HG02759 (cell line): ENCODE results near the gene AFAP1L2.

Experiments used
- ATAC-seq: cut with Tn5 transposase; IDR thresholded peaks from one replicate; pipeline ENCODE4 v1.9.1; 2021; ENCODE audit warnings: mild to moderate bottlenecking, moderate library complexity; ENCODE audit not compliant: unreplicated experiment

AFAP1L2 gene

DNA sequence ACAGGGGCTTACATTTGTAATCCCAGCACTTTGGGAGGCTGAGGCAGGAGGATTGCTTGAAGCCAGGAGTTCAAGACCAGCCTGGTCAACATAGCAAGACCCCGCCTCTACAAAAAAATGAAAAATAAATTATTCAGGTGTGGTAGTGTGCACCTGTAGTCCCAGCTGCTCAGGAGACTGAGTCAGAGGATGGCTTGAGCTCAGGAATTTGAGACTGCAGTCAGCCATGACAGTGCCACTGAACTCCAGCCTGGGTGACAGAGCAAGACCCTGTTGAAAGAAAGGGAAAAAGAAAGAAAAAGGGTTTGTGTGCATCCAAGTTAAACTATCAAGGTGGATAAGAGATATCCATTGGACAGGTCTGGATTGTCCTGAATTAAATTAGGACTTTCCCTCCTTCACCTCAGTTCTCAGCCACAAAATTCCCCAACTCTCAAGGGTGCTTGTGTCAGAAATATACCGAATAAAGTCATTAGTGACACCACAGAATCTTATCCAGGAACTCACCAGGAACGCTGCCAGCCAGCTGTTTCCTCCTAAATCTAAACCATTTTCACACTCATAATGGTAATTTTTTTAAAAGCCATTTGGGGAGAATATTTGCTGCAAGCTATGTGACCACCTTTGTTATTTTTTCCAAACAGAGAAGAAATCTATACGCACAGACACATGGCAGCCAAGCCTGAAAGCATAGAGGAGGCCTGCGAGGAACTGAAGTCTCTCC, 12.0 kb downstream of the AFAP1L2 start:
- no peak for ATAC-seq

DNA sequence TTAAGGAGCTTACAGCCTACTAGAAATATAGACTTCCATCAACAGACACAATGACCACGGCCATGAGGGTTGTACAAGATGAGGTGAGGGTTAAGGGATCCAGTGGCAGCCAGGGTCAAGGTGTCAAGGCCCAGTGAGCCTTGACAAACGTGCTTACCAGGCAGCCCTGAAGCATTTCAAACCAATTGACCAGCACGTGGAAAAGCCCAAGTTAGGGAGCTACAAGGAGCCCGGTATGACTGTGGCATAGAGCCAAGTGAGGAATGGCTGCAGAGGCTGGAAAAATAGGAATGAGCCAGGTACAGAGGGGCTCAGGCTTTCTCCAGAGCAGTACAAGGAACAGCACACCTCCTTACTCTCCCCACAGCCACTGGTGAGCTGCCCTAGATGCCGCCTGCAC, 12.7 kb downstream of the AFAP1L2 start:
- ATAC-seq, result no peak

DNA sequence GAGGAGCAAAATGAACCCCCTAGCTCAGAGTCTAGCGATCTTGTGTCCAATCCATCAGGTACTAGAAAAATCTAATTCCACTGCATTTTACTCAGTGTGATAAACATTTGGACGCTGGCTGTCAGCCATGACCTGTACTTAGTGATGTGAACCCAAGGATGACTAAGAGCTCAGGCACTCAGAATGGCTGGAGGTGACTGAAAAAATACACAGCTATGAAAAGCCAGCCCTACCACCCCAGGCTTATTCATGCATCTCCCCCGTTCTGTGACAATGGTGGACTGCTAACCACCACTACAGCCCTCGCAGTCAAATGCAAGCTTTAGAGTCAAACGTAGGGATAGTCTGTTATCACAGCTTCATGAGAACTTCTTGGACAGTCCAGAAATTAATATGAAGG, 14.9 kb downstream of the AFAP1L2 start:
- ATAC-seq, result no peak

DNA sequence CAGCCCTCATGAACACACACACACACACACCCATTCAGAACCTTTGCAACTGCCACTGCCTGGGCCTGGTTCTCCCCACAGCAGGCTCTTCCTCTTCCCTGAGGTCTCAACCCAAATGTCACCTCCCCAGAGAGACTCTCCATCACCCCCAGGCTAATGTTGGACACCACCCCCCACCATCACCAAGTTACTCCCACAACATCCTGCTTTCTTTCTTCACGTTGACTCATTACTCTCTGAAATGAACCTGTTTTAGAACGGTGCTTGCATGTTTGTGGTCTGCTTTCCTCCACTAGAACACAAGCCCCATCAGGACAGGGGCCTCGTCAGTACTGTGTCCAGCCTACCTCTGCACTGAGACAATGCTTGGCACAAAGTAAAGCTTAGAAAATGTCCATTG, 16.0 kb downstream of the AFAP1L2 start:
- ATAC-seq, result peak; percentile 75

DNA sequence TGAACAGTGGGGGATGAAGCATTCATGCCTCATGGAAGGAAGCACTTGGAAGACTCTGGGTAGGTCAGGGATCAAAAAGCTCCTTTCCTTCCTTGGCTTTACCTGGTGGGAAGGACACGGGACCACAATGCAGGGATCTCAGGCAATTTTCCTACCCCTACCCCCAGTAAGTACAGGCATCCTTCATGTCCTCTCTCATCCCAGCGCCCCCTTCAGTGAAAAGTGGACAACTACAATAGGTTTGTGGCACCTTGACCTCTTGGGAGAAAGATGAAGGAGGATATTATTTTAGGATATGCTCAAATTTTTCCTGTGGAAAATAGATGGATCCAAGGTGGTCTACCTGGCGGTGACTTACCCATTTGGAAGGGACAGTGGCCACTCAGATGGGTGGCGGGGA, 16.5 kb downstream of the AFAP1L2 start:
- no peak for ATAC-seq

DNA sequence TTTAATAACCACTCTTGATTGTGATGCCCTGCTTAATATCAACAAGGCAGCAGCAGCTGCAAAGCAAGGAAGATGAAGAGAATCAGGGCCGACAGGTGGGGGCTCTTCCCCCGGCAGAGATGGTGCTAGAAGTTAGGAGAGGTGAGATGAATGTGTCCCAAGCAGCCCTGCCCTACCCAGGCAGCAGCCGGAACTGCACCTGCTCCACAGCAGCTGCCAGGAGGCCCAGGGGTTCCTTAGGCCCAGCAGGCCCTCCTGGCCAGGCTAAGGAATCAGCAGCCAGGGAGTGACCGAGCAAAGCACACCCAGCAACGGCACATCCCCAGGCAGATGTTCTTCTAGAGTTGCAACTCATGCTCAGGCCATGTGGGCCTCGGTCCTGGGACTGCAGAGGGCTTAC, 17.9 kb downstream of the AFAP1L2 start:
- ATAC-seq, result no peak

DNA sequence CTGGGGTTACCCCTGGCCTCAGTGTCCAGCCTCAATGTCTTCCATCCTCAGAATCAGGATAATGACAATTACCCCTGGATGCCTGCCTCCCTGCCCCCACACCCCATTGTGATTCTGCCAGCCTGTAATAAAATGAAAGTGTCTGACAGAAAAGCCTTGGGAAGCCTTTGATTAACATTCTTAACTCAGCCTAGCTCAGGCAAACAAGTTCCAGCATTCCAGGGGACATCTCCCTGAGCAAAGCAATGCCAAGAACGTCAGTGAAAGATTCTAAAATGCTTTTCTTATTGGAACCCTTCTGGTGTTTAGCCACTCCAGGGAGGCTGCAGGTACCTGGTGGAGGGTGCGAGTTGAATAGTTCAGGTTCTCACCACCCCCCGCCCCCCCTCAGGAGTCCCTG, 18.7 kb downstream of the AFAP1L2 start:
- no peak for ATAC-seq

DNA sequence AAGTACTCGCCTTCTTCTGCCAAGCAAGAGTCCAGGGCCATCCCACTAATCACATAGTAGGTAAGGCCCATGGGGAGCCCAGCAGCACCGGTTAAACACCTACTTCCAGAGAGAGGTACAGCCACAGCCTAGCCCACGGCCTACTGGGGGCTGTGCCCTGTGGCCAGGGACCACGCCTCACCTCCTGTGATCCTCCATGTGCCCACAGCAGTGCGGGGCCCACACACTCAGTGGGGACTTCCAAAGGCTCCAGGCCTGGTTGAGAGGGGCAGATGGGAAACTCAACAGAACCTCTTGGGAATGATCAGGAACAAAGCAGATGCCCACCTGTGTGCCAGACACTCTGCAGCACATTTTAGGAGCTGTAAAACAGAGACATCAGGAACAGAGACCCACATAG, 19.7 kb downstream of the AFAP1L2 start:
- no peak for ATAC-seq

DNA sequence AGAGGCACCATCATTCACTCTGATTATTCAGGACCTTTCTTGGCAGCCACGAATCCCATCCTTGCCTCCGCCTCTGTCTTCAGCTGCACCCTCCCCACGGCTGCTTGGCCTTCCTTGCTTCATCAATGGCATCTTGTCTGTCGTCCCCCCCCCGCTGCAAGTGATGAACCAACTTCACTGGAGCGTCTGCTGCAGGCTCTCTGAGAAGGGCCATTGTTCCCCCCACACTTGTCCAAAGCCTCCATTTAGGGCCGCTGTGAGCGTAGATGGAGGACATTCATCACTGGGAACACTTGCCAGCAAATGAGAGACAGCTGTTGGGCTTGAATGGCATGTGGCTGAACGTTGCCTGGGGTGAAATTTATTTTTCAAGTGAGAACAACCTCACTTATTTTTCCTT, 20.1 kb downstream of the AFAP1L2 start:
- no peak for ATAC-seq

DNA sequence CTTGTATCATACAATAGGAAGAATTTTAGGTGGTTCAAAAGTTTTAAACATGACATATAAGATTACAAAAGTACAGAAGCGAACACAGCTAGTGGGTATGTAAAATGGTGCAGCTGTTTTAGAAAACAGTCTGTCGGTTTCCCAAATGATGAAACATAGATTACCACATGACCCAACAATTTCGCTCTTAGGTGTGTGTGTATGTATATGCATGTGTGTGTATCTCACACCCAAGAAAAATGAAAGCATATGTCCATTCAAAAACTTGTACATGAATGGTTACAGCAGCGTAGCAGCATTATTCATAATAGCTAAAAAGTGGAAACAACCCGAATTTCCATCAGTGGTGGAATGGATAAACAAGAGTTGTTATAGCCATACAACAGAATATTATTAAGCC, 23.5 kb downstream of the AFAP1L2 start:
- no peak for ATAC-seq

DNA sequence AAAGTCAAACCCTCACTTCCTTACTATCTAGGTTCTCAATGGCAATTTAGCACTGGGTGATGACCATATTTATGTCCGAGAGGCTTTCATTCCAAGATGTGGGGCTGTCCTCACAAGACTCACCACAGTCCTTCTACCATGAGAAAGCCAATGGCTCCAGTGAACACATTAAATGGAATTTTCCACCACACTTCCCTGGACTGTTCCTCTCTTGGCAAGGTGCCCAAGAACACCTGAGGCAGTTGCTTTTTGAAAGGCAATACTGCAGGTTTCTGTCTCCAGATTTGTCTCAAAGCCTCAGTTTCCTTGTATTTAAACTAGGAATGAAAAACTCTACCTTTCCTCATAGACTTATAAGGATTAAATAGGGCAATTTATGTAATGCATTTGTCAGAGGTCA, 24.2 kb downstream of the AFAP1L2 start:
- no peak for ATAC-seq

DNA sequence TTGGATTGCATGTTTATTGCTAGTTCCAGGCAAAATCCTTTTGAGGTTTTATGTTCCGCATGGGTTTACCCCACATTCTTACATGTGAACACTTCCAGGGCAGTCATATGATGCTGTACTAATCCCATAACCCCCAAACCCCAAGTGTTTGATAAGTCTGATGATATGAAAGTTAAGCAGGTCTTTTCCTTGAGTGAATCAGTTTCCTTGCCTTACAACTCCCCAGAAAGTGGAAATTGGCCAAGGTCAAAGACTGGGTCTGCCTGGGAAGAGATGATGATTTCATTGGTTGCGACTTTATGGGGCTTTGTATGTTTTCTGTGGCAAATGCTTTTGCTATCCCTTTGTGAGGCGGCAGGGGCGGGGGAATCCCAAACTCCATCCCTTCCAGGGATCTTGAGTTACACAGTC, 24.7 kb downstream of the AFAP1L2 start:
- no peak for ATAC-seq

DNA sequence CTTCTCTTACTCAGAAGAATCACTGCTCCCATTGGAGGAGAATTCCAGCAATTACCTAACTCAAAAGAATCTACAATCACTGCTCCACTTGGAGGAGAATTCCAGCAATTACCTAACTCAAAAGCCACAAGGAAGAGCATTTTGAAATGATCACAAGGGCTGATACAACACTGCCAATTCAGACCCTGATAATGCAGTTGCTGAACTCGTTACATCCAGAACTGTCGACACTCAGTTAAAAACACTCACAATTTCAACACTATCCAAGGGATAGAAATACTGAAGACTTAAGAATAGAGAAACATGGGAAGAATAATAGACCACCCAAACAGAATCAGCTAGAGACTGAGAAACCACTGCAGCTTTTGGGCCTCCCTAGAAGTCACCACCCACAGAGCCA, 27.8 kb downstream of the AFAP1L2 start:
- no peak for ATAC-seq

DNA sequence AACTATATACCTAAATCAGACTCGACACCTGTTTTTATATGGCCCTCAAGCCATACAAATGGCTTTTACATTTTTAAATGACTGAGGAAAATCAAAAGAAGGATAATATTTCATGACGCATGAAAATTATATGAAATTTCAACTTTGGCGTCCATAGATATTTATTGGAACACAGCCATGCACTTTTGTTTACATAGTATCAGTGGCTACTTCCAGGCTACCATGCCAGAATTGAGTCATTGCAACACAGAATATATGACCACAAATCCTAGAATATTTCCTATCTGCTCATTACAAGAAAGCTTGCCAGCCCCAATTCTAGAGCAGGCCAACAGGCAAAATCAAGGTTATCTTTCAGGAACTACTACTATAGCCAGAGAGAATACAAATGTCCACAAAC, 29.3 kb downstream of the AFAP1L2 start:
- no peak for ATAC-seq

DNA sequence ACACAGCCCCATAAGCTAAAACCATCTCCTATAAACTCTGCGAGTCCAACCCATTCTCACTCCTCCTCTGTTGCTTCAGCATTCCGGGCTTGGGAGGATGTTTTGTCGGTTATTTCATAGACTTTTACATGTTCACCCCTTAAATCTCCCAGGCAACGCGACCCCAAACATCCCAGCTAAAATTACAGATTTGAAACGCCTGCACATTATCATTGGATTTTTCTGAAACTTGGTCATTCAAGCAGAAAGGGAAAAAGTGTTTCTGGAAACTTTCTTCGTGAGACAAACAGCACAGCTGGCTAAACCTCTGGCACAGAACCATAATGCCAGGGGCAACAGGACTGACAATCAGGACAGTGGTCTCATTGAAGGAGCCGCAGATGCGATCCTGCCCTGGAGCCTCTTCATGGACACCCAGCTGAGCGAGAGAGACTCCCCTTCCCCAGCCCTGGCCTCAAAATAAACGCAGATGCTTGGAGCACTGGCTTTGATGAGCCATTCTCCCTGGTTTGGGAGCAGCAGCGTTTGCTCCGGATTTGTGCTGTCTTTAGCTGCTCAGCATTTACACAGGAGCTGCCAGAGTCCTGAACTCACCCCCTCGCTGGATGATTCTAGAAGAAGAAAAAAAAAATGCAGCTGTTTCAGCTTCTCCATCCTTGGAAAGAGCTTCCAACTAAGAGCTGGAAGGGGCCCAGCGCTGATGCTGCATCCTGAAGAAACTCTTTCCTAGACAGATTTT, 30.1 kb downstream of the AFAP1L2 start:
- no peak for ATAC-seq

DNA sequence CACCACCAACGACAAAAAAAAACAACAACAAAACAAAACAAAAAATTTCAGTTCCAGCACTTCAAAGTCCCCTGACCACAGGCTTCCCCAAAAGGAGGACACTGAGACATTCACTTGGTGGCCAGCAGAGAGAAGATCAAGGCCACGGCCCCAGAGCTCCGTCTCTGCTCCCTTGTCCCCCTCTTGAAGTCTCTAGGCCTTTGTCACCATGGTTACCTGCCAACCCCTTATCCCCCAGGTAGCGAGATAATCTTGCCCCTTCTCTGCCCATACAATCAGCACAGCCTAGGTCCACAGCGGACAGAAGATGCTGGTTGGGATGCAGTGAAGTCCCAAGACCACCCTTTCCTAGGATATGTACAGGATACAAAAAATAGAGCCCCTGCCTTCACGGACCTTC, 30.7 kb downstream of the AFAP1L2 start:
- ATAC-seq, result no peak

DNA sequence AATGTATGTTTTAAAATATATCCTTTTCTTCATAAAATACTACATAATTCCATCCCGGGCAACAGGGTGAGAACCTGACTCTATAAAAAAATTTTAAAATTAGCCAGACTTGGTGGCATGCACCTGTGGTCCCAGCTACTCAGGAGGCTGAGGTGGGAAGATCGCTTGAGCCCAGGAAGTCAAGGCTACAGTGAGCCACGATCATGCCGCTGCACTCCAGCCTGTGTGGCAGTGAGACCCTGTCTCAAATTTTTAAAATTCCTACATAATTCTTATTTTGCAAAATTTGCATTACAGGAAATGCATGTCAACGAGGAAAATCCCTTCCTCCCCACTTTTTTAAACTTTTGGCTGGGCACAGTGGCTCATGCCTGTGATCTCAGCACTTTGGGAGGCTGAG, 31.3 kb downstream of the AFAP1L2 start:
- no peak for ATAC-seq

DNA sequence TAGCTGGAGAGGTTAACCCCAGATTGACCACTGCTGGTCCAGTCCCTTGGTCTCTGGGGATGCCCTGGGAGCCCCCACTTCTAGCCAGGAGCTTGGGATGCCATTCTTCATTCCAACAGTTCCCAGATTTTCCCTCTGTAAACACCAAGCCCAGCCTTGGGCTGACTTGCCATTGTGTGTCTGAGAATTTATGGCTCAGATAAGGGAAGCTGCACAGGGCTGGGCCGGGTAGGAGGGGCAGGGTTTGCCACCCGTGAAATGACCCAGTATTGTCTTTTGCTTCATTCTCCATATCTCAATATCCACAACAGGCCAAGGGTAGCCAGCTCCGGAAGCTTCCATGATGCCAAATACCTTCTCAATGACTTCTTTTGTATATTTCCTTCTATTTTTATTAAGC, 32.1 kb downstream of the AFAP1L2 start:
- no peak for ATAC-seq

DNA sequence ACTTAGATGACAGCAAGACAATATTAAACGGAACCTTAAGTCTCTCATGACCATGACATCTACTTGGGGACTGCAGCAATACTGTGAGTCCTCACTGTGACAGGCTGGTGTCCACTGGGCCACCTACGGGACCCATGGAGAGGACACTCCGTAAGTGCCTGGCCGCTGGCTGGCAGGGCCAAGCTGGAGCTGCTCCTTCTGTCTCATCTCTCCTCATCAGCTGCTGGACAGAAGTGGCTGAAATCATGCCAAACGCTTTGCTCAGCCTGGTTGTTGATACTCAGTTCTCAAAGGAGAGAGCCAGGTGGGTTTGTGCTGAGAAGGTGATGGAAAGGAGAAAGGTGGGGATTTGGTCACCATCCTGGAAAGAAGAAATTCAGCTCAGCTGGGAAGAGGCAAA, 33.3 kb downstream of the AFAP1L2 start:
- no peak for ATAC-seq

DNA sequence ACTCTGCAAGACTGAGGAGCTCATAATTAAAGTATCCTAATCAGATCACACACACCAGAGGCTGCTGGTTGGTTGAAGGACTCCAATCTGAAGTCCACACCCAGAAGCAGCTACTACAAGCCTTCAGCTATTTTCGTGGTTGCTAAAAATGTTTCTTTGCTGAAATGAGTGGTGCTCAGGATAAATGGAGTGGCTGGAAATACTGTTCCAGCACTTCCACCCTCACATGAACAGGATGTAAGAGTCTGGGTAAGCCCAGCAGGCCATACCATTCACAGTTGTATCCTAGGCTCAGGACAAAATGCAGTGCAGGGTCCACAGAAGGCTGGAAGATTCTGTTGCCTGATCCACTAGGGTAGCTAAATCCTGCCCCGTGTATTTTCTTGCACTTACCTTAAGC, 34.1 kb downstream of the AFAP1L2 start:
- ATAC-seq, result no peak

DNA sequence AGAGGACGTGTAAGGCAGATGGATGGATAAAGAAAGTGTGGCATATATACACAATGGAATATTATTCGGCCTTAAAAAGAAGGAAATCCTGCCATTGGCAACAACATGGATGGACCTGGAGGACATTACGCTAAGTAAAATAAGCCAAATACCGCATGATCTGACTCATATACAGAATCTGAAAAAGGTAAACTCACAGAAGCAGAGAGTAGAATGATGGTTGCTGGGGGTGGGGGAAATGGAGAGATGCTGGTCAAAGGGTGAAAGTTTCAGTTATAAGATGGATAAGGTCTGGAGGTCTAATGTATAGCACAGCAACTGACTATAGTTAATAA, 36.3 kb downstream of the AFAP1L2 start:
- ATAC-seq, result no peak

DNA sequence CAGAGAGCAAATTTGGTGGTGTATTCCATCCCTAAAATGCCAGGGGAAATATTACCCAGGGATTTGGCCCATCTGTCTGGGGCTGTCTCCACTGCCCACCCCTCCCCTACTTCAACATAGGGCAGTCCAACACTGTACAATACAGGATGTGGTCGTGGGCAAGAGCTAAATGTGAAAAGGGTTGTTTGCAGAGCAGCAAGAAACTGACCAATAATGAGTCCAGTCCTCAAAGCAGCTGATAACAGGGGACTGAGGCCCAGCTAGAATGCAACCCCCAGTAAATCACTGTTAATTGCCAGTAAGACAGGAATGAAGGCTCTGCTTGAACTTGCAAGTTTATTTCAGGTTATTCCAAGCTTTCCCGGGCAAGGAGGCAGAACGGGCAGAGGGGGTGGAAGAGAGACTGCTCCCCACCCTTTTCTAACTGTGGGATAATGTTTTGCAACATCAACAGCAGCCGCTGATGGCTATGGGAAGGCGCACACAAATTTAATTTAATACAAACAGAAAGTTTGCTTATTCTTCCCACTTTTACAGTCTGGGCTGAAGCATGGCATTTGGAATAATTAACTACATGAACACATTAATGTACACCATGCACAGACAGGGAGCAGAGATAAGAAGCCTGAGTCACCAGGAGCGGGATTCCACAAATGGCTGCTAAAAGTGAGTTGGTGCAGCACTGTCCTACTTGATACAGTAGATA, 36.8 kb downstream of the AFAP1L2 start:
- ATAC-seq, result no peak
